Measurements from ENCODE around the gene VCY1B.
"Not testable (repeated sequence)": the region's sequence is repeated elsewhere in the genome, so short reads cannot be mapped to it uniquely, and the experiment has no call there.

Gene VCY1B

DNA sequence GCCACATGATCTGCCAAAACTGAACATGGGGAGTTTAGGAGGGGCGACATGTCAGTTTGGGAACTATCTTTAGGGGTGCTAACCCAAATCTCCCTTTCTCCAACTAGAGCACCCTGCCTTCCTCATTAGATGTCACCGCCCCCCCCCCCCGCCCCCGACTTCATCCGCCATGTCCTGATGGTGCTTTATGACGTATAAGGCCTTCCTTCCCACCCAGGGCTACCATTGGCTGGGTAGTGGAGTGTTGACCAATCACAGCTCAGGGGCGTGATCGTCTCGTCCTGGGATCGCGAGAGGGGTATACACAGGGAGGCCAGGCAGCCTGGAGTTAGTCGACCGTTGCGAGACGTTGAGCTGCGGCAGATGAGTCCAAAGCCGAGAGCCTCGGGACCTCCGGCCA is at the start of gene VCY1B:
TSS of gene VCY1B (plus strand) at position 301 of the 400 bp plus-strand sequence. CDS start at position 364, 63 bp downstream.
- in situ Hi-C loops (cut with HindIII; ENCODE audit: low sequenced_read_pairs), result not testable (repeated sequence)

DNA sequence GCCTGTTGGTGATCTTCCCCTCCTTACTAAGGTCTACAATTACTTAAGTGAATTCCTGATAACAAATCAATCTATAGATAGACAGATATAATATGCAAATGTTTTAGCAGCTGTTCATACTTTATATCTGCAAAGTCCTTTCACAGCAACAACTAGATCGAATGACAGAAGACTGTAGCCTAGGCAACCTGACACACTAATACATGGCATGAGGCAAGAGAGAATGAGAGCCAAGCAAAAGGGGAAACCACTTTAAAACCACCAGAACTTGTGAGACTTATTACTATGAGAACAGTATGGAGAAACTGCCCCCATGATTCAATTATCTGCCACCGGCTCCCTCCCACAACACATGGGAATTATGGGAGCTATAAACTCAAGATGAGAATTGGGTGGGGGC is 44.1 kb upstream of the VCY1B start:
- in situ Hi-C loops (cut with HindIII; ENCODE audit: low sequenced_read_pairs), result not testable (repeated sequence)

DNA sequence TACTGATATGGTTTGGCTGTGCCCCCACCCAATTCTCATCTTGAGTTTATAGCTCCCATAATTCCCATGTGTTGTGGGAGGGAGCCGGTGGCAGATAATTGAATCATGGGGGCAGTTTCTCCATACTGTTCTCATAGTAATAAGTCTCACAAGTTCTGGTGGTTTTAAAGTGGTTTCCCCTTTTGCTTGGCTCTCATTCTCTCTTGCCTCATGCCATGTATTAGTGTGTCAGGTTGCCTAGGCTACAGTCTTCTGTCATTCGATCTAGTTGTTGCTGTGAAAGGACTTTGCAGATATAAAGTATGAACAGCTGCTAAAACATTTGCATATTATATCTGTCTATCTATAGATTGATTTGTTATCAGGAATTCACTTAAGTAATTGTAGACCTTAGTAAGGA is 25.6 kb upstream of the VCY1B start:
- in situ Hi-C loops (cut with HindIII; ENCODE audit: low sequenced_read_pairs), result not testable (repeated sequence)

DNA sequence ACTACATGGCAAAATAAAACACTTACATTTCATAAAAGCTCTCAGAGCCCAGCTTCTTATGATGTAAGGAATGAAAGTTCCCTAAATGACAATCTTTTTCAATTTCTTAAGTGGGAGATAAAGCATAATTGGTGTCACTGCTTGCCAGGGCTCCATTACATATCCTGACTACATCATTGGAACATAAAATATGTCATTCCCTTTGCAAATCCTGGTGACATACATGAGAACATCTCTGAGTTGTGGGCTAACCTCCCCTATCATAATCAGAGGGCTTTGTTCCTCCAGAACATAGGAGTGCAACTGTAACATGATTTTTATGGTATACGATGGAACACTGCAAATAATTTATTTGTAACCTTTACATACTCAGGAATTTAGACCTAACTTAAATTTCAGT is 29.9 kb downstream of the VCY1B start:
- in situ Hi-C loops (cut with HindIII; ENCODE audit: low sequenced_read_pairs), result no loop called here
